Heart right ventricle (tissue), 16 donors: ENCODE results near the gene SEMA3F. TPM values are rescaled to one million over a fixed set of nuclear protein-coding genes. Genes with fewer than 3 reads are reported as not detected.

Source experiments
- ATAC-seq, 8 donors: fragments of 200-7000 bp; cut with Tn5 transposase; one replicate each; pipeline ENCODE4 v1.9.1; 2020; ENCODE audit warnings: mild to moderate bottlenecking in 8 of 8, moderate library complexity in 8 of 8, moderate number of reproducible peaks in 1 of 8
- DNase-seq, 2 donors: peaks; one replicate each; pipeline ENCODE4 v3.0.0-alpha.2; 2020
- H3K27ac ChIP-seq, 10 donors: fragments of 200-600 bp; sonication (generic) in 2 of 10; one replicate each; pipeline versions ENCODE4 v1.5.0 to v1.8.0; 2020 to 2022; ENCODE audit warnings: mild to moderate bottlenecking in 3 of 10
- H3K27me3 ChIP-seq, 7 donors: fragments of 200-600 bp; one replicate each; pipeline ENCODE4 v1.8.0; 2021 to 2022; ENCODE audit warnings: mild to moderate bottlenecking in 2 of 7
- H3K36me3 ChIP-seq, 9 donors: fragments of 200-600 bp; sonication (generic) in 1 of 9; one replicate each; pipeline versions ENCODE4 v1.5.0 to v1.8.0; 2020 to 2022; ENCODE audit warnings: mild to moderate bottlenecking in 2 of 9
- H3K4me1 ChIP-seq, 9 donors: fragments of 200-600 bp; sonication (generic) in 1 of 9; one replicate each; pipeline versions ENCODE4 v1.5.0 to v1.8.0; 2020 to 2022; ENCODE audit warnings: mild to moderate bottlenecking in 4 of 9
- H3K4me3 ChIP-seq, 10 donors: fragments of 200-600 bp; sonication (generic) in 2 of 10; one replicate each; pipeline versions ENCODE4 v1.5.0 to v1.8.0; 2020 to 2022; ENCODE audit warnings: mild to moderate bottlenecking in 7 of 10, moderate library complexity in 2 of 10
- H3K9me3 ChIP-seq, 11 donors: fragments of 200-600 bp in 10 of 11; sonication (generic) in 2 of 11; one replicate each; pipeline versions ENCODE4 v1.5.0 to v1.8.0; 2013 to 2022; ENCODE audit warnings: mild to moderate bottlenecking in 2 of 11, control low read depth in 1 of 11, moderate library complexity in 1 of 11
- WGBS, 2 donors: extraction: QIAGEN DNeasy Blood & Tissue Kit; methylation state at CpG; one replicate each; pipeline ENCODE4 v1.1.7; 2013; ENCODE audit warnings: inconsistent platforms in 1 of 2; 5-methylcytosine and 5-hydroxymethylcytosine counted together
- intact Hi-C, 10 donors: fragments of 100-400 bp; cut with DNase I; formaldehyde crosslinking; loops; one replicate each; pipeline versions ENCODE4 v1.11.1 to v1.14.2; 2022
- polyA plus RNA-seq, 2 donors: library from polyadenylated mRNA; stranded (reverse); fragments of 200-250 nt; gene quantifications; one replicate each; pipeline ENCODE4 v1.2.3, GENCODE V29; 2013
- total RNA-seq, 10 donors: library from RNA; stranded (reverse); fragmentation: NEBNext Ultra II Directional in 3 of 10; extraction: Animal tissue kit (Norgen Biotek cat#: 25700) in 3 of 10; gene quantifications; one replicate each; pipeline versions ENCODE4 v1.2.1 to v1.2.4, GENCODE V29; 2021 to 2023
- TF ChIP-seq, protein P1 (sequence below), 9 donors: fragments of 200-600 bp; sonication (generic) in 2 of 9; IDR thresholded peaks; one replicate each; pipeline versions ENCODE4 v1.5.0 to v1.8.0; 2021 to 2022; ENCODE audit warnings: antibody characterized with exemption in 9 of 9, mild to moderate bottlenecking in 5 of 9, moderate library complexity in 1 of 9
- donor health status: Arrhythmogenic right ventricular cardiomyopathy.
- donor health status: ischemic (EF 13 %, LVEDD 7.1; RV severe dilation, severe dysfunction).
- donor health status: healthy with polysubstance abuse.
- donor health status: DM: no; HTN: yes; CAD: no.
- donor health status: DM: no; HTN: no; CAD: no.
- donor health status: ischemic (EF 25% LVEDD 6.9; RV normal size, moderate dysfunction).
- donor health status: ischemic (EF 25% LVEDD 5.7; RV mildly dilated, moderate dysfunction).
- donor health status: healthy.
- donor health status: DM: yes; HTN: yes; CAD: no.
- donor health status: Ischemic cardiomyopathy.
- donor health status: ischemic (EF 35%, LVEDD 5.7; RV mildly dilated, moderate dysfunction).
- donor health status: nonischemic (EF 11% LVEDD 7.7; RV severe dilation, severe dysfunction).
- donor health status: DM: yes; HTN: yes; CAD: no.
- donor health status: PGD.
- donor health status: ischemic (EF 29% LVEDD 5.4; RV normal size, mild dysfunction).
- donor health status: nonischemic (EF 23%, LVEDD 6.1; RV moderate dilation, normal function).

The SEMA3F gene
- total and polyA plus RNA-seq, 12 donors, result 5.1 to 37.2 (median 12.3) TPM

DNA sequence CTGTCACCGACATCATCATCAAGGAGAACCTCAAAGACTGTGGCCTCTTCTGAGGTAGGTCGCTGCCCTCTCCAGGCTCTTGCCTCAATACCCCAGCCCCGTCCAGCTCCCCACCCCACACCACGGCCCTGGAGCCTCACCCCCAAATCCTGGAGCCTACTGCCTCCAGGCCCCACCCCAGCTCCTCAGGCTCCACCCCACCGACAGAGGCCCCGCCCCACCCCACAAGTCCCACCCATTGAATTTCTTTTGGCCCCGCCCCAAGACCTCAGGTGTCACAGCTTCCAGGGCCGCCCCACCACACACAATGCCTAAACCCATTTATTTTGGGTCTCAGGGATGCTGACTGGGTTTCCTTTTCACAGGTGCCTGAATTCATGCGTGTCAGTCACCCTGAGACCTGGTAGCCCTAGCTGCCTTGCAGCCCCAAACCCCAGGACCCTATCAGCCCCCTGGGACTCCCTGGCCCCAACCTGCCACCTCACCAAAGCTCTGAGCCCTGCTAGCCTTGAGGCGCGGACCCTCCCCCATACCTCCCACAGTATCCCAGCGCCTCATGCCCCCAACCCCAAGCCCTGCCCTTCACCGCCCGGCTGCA is 39.9 kb downstream of the SEMA3F start:
- peak in 6 of 8 donors; percentile 10 to 36 (median 16) for ATAC-seq
- no peak overlapping the region for H3K27ac ChIP-seq
- peaks cover 17 to 56% (median 41%) of the 10 kb centered on the region in 7 donors for H3K27me3 ChIP-seq
- no peak for DNase-seq
- no peaks in the 10 kb centered on the region for H3K9me3 ChIP-seq
- TF ChIP-seq, protein P1, sequence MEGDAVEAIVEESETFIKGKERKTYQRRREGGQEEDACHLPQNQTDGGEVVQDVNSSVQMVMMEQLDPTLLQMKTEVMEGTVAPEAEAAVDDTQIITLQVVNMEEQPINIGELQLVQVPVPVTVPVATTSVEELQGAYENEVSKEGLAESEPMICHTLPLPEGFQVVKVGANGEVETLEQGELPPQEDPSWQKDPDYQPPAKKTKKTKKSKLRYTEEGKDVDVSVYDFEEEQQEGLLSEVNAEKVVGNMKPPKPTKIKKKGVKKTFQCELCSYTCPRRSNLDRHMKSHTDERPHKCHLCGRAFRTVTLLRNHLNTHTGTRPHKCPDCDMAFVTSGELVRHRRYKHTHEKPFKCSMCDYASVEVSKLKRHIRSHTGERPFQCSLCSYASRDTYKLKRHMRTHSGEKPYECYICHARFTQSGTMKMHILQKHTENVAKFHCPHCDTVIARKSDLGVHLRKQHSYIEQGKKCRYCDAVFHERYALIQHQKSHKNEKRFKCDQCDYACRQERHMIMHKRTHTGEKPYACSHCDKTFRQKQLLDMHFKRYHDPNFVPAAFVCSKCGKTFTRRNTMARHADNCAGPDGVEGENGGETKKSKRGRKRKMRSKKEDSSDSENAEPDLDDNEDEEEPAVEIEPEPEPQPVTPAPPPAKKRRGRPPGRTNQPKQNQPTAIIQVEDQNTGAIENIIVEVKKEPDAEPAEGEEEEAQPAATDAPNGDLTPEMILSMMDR (IDR thresholded peaks at IDR 0.05), result no peak
- peak overlapping the region in 5 of 10 donors; percentile 7 to 32 (median 18) for H3K4me3 ChIP-seq
- peaks cover 0 to 28% (median 21%) of the 10 kb centered on the region in 9 donors for H3K4me1 ChIP-seq
- H3K36me3 ChIP-seq, result no peaks in the 10 kb centered on the region
- 56 to 57% methylated on average over 14 of the region's 14 CpGs for WGBS, 2 donors
- intact Hi-C loops, result loop anchor here in 9 of 10 donors (1.0 to 5.0 kb wide), 7 partner anchors 30 to 78 kb away; no protein-coding TSS in a partner anchor

DNA sequence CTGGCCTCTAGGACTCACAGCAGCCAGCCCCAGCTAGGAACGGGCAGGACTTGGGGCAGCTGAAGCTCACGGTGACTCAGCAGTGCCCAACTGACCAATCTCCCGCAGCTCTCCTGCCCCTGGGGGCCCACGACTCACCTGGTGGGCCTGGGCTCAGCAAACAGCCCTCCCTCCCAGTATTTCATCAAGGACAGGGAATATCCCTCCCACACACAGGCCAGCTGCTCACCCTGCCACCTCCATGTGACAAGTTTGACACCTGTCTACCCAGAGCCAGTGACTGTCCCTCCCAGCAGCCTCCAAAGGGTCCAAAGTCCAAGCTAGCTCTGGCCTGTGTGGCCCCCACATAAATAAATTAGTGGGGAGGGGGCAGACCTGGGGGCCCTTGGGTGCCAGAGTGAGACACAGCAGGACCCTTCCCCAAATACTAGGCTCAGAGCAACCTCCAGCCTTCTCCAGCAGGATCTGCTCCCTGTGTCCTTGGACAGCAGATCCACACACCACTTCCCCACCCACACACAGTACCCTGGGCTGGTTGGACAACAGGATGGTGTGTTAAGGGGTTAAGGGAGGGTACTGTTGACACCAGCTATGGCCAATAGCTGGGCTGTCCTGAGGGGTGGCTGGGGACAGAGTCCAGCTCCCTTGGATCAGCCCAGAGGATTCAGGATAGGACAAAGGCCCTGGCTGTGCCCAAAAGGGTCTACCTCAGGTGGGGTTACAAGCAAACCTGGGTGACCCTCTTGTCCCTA is 40.6 kb downstream of the SEMA3F start:
- Histone ChIP-seq H3K9me3 (no peaks in the 10 kb centered on the region), H3K4me3 (no peak overlapping the region), H3K4me1 (peaks cover 0 to 28% (median 21%) of the 10 kb centered on the region in 9 donors), H3K36me3 (no peaks in the 10 kb centered on the region), H3K27me3 (peaks cover 17 to 56% (median 43%) of the 10 kb centered on the region in 7 donors), H3K27ac (no peak overlapping the region)
- ATAC-seq (no peak), DNase-seq (no peak)
- TF ChIP-seq, protein P1 (IDR thresholded peaks at IDR 0.05), result no peak
- WGBS, 2 donors, result 60 to 64% methylated on average over 4 of the region's 4 CpGs
- intact Hi-C loops, result loop anchor here in 6 of 10 donors (1.0 to 2.0 kb wide), 4 partner anchors 29 to 77 kb away; no protein-coding TSS in a partner anchor

DNA sequence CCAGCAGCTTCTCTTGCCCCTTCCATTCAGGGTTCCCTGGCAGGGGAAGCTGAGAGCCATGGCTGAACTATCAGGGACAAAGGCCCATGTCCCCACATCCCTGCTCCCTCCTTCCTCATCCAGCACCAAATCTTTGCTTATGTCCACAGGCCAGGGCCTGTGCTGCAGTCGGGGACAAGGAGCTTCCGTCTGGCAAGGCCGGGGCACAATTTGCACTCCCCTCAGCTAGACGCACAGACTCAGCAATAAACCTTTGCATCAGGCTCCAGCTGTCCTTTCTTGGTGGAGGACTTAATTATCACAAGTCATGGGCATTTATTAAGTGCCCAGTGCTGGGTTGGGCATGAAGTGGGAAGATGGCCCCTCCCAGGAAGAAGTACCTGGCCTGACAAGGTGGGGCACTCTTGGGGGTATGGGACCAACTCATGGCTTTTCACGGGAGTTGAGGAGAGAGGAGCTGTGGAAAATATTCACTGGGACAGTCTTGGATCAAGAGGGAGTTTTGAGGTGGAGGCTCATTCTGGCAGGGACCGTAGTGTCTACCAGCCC is 41.2 kb downstream of the SEMA3F start:
- TF ChIP-seq, protein P1 (IDR thresholded peaks at IDR 0.05), result no peak
- intact Hi-C loops, result no loop called here
- peaks cover 0 to 25% (median 21%) of the 10 kb centered on the region in 9 donors for H3K4me1 ChIP-seq
- no peak overlapping the region for H3K4me3 ChIP-seq
- no peak overlapping the region for H3K27ac ChIP-seq
- H3K27me3 ChIP-seq, result peaks cover 17 to 56% (median 45%) of the 10 kb centered on the region in 7 donors
- ATAC-seq (no peak), DNase-seq (no peak)
- no peaks in the 10 kb centered on the region for H3K9me3 ChIP-seq
- no peaks in the 10 kb centered on the region for H3K36me3 ChIP-seq
- 74 to 84% methylated on average over 6 of the region's 6 CpGs for WGBS, 2 donors

DNA sequence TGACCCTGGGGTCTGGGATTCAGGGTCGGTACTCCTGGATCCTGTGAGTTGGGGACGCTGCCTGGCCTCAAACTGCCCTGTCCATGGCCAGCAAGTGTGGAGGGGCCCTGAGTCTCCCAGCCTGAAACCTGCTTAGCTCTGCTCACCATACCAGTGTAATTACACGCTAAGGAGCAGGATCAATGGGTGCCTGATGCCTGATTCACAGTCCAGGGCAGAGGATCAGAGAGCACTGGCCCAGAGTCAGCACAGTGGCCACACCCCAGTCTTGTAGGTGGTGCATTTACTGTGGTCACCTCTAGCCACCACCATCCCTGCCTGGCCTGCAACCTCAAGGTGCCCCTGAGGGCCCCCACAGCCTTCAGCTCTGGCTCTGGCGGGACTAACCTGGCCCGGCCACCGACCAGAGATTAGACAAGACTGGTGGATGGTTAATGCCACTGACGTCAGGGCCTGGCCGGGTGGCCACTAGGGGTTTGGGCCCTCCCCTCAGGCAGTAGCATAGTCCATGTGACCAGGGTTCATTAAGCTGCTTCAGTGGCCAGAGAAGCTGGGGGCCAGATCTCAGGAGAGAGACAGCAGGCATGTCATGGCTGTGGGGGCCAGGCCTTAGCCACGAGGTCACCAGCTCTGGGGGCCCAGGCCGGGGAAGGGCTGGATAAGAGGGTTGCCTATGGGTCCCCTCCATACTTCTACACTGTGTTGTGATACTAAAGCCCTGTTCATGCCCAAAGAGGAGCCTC is 46.6 kb downstream of the SEMA3F start:
- TF ChIP-seq, protein P1 (IDR thresholded peaks at IDR 0.05), result no peak
- ATAC-seq, result no peak
- Histone ChIP-seq H3K36me3 (no peaks in the 10 kb centered on the region), H3K27me3 (peaks cover 0 to 64% (median 56%) of the 10 kb centered on the region in 7 donors), H3K4me3 (no peak overlapping the region), H3K4me1 (peaks cover 0 to 29% (median 19%) of the 10 kb centered on the region in 9 donors), H3K9me3 (no peaks in the 10 kb centered on the region), H3K27ac (no peak overlapping the region)
- intact Hi-C loops, result no loop called here
- WGBS, 2 donors, result 78 to 87% methylated on average over 10 of the region's 10 CpGs
- DNase-seq, result no peak
